Heart right ventricle (tissue), 16 donors: Measurements from ENCODE around the gene ATG5. TPM values are rescaled to one million over a fixed set of nuclear protein-coding genes. Genes with fewer than 3 reads are reported as not detected.

Experiments used
- ATAC-seq, 8 donors: fragments of 200-7000 bp; cut with Tn5 transposase; one replicate each; pipeline ENCODE4 v1.9.1; 2020; ENCODE audit warnings: mild to moderate bottlenecking in 8 of 8, moderate library complexity in 8 of 8, moderate number of reproducible peaks in 1 of 8
- DNase-seq, 2 donors: peaks; one replicate each; pipeline ENCODE4 v3.0.0-alpha.2; 2020
- H3K27ac ChIP-seq, 10 donors: fragments of 200-600 bp; sonication (generic) in 2 of 10; one replicate each; pipeline versions ENCODE4 v1.5.0 to v1.8.0; 2020 to 2022; ENCODE audit warnings: mild to moderate bottlenecking in 3 of 10
- H3K27me3 ChIP-seq, 7 donors: fragments of 200-600 bp; one replicate each; pipeline ENCODE4 v1.8.0; 2021 to 2022; ENCODE audit warnings: mild to moderate bottlenecking in 2 of 7
- H3K36me3 ChIP-seq, 9 donors: fragments of 200-600 bp; sonication (generic) in 1 of 9; one replicate each; pipeline versions ENCODE4 v1.5.0 to v1.8.0; 2020 to 2022; ENCODE audit warnings: mild to moderate bottlenecking in 2 of 9
- H3K4me1 ChIP-seq, 9 donors: fragments of 200-600 bp; sonication (generic) in 1 of 9; one replicate each; pipeline versions ENCODE4 v1.5.0 to v1.8.0; 2020 to 2022; ENCODE audit warnings: mild to moderate bottlenecking in 4 of 9
- H3K4me3 ChIP-seq, 10 donors: fragments of 200-600 bp; sonication (generic) in 2 of 10; one replicate each; pipeline versions ENCODE4 v1.5.0 to v1.8.0; 2020 to 2022; ENCODE audit warnings: mild to moderate bottlenecking in 7 of 10, moderate library complexity in 2 of 10
- H3K9me3 ChIP-seq, 11 donors: fragments of 200-600 bp in 10 of 11; sonication (generic) in 2 of 11; one replicate each; pipeline versions ENCODE4 v1.5.0 to v1.8.0; 2013 to 2022; ENCODE audit warnings: mild to moderate bottlenecking in 2 of 11, control low read depth in 1 of 11, moderate library complexity in 1 of 11
- CTCF ChIP-seq, 9 donors: fragments of 200-600 bp; sonication (generic) in 2 of 9; IDR thresholded peaks; one replicate each; pipeline versions ENCODE4 v1.5.0 to v1.8.0; 2021 to 2022; ENCODE audit warnings: antibody characterized with exemption in 9 of 9, mild to moderate bottlenecking in 5 of 9, moderate library complexity in 1 of 9
- WGBS, 2 donors: extraction: QIAGEN DNeasy Blood & Tissue Kit; methylation state at CpG; one replicate each; pipeline ENCODE4 v1.1.7; 2013; ENCODE audit warnings: inconsistent platforms in 1 of 2; 5-methylcytosine and 5-hydroxymethylcytosine counted together
- intact Hi-C, 10 donors: fragments of 100-400 bp; cut with DNase I; formaldehyde crosslinking; loops; one replicate each; pipeline versions ENCODE4 v1.11.1 to v1.14.2; 2022
- polyA plus RNA-seq, 2 donors: library from polyadenylated mRNA; stranded (reverse); fragments of 200-250 nt; gene quantifications; one replicate each; pipeline ENCODE4 v1.2.3, GENCODE V29; 2013
- total RNA-seq, 10 donors: library from RNA; stranded (reverse); fragmentation: NEBNext Ultra II Directional in 3 of 10; extraction: Animal tissue kit (Norgen Biotek cat#: 25700) in 3 of 10; gene quantifications; one replicate each; pipeline versions ENCODE4 v1.2.1 to v1.2.4, GENCODE V29; 2021 to 2023
- donor health status: Arrhythmogenic right ventricular cardiomyopathy.
- donor health status: ischemic (EF 13 %, LVEDD 7.1; RV severe dilation, severe dysfunction).
- donor health status: healthy with polysubstance abuse.
- donor health status: DM: no; HTN: yes; CAD: no.
- donor health status: DM: no; HTN: no; CAD: no.
- donor health status: ischemic (EF 25% LVEDD 6.9; RV normal size, moderate dysfunction).
- donor health status: ischemic (EF 25% LVEDD 5.7; RV mildly dilated, moderate dysfunction).
- donor health status: healthy.
- donor health status: DM: yes; HTN: yes; CAD: no.
- donor health status: Ischemic cardiomyopathy.
- donor health status: ischemic (EF 35%, LVEDD 5.7; RV mildly dilated, moderate dysfunction).
- donor health status: nonischemic (EF 11% LVEDD 7.7; RV severe dilation, severe dysfunction).
- donor health status: DM: yes; HTN: yes; CAD: no.
- donor health status: PGD.
- donor health status: ischemic (EF 29% LVEDD 5.4; RV normal size, mild dysfunction).
- donor health status: nonischemic (EF 23%, LVEDD 6.1; RV moderate dilation, normal function).

Gene ATG5
- total and polyA plus RNA-seq, 12 donors: 12.6 to 18.0 (median 15.0) TPM

GRCh38 chr6:106300020-106300780 lies 25.4 kb downstream of the ATG5 start:
- no peak for TF ChIP-seq CTCF (IDR thresholded peaks at IDR 0.05)
- H3K9me3 ChIP-seq: no peaks in the 10 kb centered on the region
- H3K4me1 ChIP-seq: peaks cover 0 to 5% (median 0%) of the 10 kb centered on the region in 9 donors
- H3K4me3 ChIP-seq: no peak overlapping the region
- H3K27ac ChIP-seq: no peak overlapping the region
- no peaks in the 10 kb centered on the region for H3K27me3 ChIP-seq
- DNase-seq (no peak), ATAC-seq (no peak)
- intact Hi-C loops: loop anchor here in 8 of 10 donors (5.0 to 10.0 kb wide), 7 partner anchors 565 to 875 kb away; no protein-coding TSS in a partner anchor
- H3K36me3 ChIP-seq: peaks cover 0 to 5% (median 0%) of the 10 kb centered on the region in 9 donors
- WGBS, 2 donors: 90 to 91% methylated on average over 4 of the region's 4 CpGs

GRCh38 chr6:106293116-106293515 lies 32.4 kb downstream of the ATG5 start:
- 75 to 88% methylated on average over 1 of the region's 1 CpG for WGBS, 2 donors
- TF ChIP-seq CTCF (IDR thresholded peaks at IDR 0.05): no peak
- H3K4me3 ChIP-seq: no peak overlapping the region
- DNase-seq: no peak
- no peaks in the 10 kb centered on the region for H3K27me3 ChIP-seq
- H3K36me3 ChIP-seq: peaks cover 0 to 27% (median 6%) of the 10 kb centered on the region in 9 donors
- ATAC-seq: no peak
- no peaks in the 10 kb centered on the region for H3K4me1 ChIP-seq
- intact Hi-C loops: loop anchor here in 1 of 10 donors (10.0 kb wide), 2 partner anchors 558 to 808 kb away; no protein-coding TSS in a partner anchor
- H3K9me3 ChIP-seq: peaks cover 0 to 17% (median 0%) of the 10 kb centered on the region in 11 donors
- no peak overlapping the region for H3K27ac ChIP-seq

GRCh38 chr6:106290954-106291353 lies 34.6 kb downstream of the ATG5 start:
- 99 to 100% methylated on average over 1 of the region's 1 CpG for WGBS, 2 donors
- intact Hi-C loops: loop anchor here in 1 of 10 donors (10.0 kb wide), 2 partner anchors 556 to 806 kb away; no protein-coding TSS in a partner anchor
- no peak for TF ChIP-seq CTCF (IDR thresholded peaks at IDR 0.05)
- Histone ChIP-seq H3K9me3 (peaks cover 0 to 17% (median 0%) of the 10 kb centered on the region in 11 donors), H3K27ac (no peak overlapping the region), H3K36me3 (peaks cover 0 to 27% (median 6%) of the 10 kb centered on the region in 9 donors), H3K4me3 (no peak overlapping the region), H3K4me1 (no peaks in the 10 kb centered on the region), H3K27me3 (no peaks in the 10 kb centered on the region)
- DNase-seq (no peak), ATAC-seq (no peak)

- H3K4me3 ChIP-seq: no peak overlapping the region
- no peak for TF ChIP-seq CTCF (IDR thresholded peaks at IDR 0.05)
- ATAC-seq (no peak), DNase-seq (no peak)
- peaks cover 0 to 27% (median 6%) of the 10 kb centered on the region in 9 donors for H3K36me3 ChIP-seq
- no peak overlapping the region for H3K27ac ChIP-seq
- peaks cover 0 to 17% (median 0%) of the 10 kb centered on the region in 11 donors for H3K9me3 ChIP-seq
- 98% methylated on average over 4 of the region's 4 CpGs for WGBS, 2 donors
- intact Hi-C loops: loop anchor here in 1 of 10 donors (10.0 kb wide), 2 partner anchors 555 to 805 kb away; no protein-coding TSS in a partner anchor
- no peaks in the 10 kb centered on the region for H3K27me3 ChIP-seq
- H3K4me1 ChIP-seq: no peaks in the 10 kb centered on the region
Observed at GRCh38 chr6:106290032-106290431, 35.5 kb downstream of the ATG5 start.
